ENCODE data around the gene LRRC25. TPM values are rescaled to one million over a fixed set of nuclear protein-coding genes. Genes with fewer than 3 reads are reported as not detected.

The LRRC25 gene
- total RNA-seq, 2 experiments from 2014 or later: 0.12 TPM; not detected in 1

DNA sequence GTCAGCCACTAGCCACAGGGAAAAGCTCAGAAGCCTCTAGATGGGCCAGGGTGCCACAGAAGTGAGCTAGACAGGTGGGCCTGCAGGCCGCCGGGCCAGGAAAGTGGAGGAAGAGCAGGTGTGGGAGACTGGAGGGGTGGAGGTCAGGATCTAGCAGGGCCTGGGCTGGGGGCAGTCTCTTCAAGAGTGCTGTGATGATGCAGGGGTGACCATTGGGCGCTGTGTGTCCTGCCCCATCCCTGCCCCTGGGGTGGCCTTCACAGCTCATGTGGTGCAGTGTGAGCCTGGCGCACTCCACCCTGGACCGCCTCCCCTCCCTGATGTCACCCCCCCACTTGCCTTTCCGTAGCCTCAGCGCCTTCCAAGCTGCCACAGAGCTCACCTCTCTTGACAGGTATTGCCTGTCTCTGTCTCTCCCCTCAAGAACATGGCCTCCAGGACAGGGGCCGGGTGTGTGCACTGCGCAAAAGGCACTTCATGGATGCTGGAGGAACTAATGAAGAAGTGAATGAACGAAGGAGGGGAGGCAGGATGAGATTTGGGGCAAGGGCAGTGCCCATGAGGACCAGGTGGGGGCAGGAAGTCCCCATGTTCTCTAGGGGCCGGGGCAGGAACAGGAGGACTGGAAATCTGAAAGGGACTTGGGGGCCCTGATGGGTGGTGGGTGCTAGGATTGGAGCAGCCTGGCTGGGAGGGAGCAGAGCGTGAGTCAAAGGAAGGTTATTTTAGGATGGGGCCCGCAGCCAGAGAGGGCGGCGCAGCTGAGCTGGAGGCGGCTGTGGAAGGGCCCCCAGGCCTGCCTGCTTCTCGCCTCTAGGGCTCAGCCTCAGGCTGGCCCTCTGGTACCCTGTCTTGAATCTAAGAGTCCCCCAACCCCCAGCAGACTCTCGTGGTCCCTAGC is 28.3 kb upstream of the LRRC25 start:
- Mint-ChIP-seq H3K9me3 (ENCODE audit: low read depth) (no peaks in the 10 kb centered on the region), H3K4me1 (peaks cover 70% of the 10 kb centered on the region), H3K36me3 (peaks cover 9% of the 10 kb centered on the region), H3K27me3 (no peaks in the 10 kb centered on the region), H3K27ac (peak overlapping the region; percentile 43), H3K4me3 (no peak overlapping the region)
- CTCF ChIA-PET: interaction anchor here (1.0 to 17.3 kb wide), 2 partner anchors 12 to 38 kb away, joined by 3 to 278 read pairs; partner anchors contain the start of gene GDF15
- ATAC-seq: no peak
- DNase-seq: no peak

DNA sequence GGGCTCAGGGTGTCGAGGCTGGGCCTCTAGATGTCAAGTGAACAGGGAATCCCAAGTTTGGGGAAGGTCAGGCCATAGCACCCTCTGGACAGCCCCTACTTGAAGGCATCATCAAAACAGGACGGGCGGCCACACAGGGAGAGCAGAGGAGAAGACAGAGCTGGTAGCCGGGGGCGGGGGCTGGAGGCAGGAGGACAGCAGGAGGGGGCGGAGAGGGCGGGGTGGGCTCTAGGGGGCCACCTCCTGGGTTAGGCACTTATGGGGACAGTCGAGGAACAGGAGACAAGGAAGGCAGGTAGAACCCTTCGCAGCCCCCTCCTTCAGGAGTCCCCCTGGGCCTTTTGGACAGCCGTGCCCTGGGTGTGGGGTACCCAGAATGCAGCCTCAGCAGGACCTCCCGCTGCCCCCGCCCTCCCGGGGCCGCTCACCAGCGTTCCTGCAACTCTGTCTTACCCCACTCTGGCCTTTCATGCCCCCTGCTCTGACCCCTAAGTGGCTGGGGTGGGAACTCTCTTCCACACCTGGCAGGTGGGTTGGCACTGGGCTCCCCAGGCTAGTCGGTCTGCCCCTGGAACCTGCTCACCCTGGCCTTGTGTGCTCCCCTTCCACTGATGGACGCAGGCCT is 27.6 kb upstream of the LRRC25 start:
- peaks cover 12% of the 10 kb centered on the region for H3K36me3 Mint-ChIP-seq
- CTCF ChIA-PET: interaction anchor here (17.3 kb wide), 1 partner anchor 37 kb away, joined by 278 read pairs; the partner anchor contains the start of gene GDF15
- H3K4me3 Mint-ChIP-seq: no peak overlapping the region
- DNase-seq (peak; percentile 39), ATAC-seq (no peak)
- no peaks in the 10 kb centered on the region for H3K9me3 Mint-ChIP-seq (ENCODE audit: low read depth)
- no peaks in the 10 kb centered on the region for H3K27me3 Mint-ChIP-seq
- no peak overlapping the region for H3K27ac Mint-ChIP-seq
- peaks cover 71% of the 10 kb centered on the region for H3K4me1 Mint-ChIP-seq

DNA sequence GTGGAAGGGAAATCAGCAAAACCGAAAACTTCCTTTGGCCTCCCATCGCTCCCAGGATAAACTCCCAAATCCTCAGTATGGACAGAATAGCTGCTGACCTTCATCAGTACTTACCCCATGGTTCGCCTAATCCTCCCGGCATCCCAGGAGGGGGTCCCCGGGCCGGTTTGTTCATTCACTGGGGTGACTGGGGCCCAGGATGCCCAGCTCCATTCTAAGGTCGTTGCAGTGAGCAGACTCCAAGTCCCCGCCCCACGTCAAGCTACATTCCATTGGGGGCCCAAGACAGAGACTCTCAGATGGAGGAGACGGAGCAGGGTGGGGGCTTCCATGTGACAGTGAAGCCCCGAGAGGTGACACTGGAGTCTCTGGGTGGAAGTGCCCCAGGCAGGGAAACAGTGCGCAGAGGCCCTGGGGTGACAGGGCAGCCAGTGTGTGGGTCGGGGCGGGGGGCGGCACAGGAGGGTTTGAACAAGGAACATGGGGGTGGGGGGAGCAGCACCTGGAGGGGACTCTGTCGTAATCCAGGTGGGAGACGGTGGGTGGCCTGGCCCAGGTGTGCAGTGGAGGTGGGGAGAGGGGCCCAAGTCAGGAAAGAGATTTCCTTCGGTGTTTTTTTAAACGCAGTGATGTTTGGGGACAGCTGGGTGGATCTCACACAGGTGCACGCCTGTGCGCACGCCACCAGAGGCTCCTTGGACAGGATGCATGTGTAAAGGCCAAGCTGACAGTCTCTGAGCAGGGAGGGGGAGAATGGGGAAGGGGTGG is 26.9 kb upstream of the LRRC25 start:
- ATAC-seq (no peak), DNase-seq (peak; percentile 40)
- Mint-ChIP-seq H3K27ac (peak overlapping the region; percentile 93), H3K36me3 (peaks cover 12% of the 10 kb centered on the region), H3K9me3 (ENCODE audit: low read depth) (no peaks in the 10 kb centered on the region), H3K27me3 (no peaks in the 10 kb centered on the region), H3K4me3 (peak overlapping the region; percentile 97), H3K4me1 (peaks cover 66% of the 10 kb centered on the region)
- CTCF ChIA-PET: interaction anchor here (1.0 to 17.3 kb wide), 6 partner anchors 13 to 96 kb away, joined by 3 to 278 read pairs (median 4); partner anchors contain the start of gene GDF15

DNA sequence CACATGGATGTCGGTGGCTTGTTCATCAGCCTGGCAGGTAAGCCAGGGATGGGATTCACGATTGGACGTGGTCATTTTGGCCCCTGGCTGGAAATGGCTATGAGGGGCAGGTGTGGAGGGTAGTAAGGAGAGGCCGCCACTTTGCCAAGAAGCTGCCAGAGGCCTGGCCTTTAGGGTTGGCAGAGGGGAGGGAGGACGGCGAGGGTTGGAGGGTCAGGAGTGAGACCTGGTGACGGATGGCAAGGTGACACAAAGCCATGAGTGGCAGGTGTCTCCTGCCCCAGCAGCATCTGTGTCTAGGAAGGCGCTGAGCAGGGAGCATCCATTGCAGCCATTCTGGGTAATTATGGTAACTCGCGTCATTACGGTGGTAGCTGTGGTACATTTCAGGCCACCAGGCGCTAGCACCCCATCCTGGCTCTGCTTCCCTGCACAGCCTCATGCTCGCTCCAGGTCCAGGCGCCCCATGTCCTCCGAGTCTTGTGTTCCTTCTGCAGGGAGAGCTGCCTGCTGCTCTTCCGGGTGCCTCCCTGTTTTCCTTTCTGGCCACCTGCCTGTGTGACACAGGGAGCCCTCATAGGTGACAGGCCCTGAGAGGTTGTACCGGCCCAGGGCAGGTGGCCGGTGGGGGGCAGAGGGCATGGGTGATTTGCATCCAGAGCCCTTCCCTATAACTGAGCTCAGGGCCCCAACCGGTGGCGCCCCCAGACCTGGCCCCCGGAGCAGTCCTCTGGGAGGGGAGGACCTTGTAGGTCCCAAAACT is 26.0 kb upstream of the LRRC25 start:
- CTCF ChIA-PET: interaction anchor here (0.6 to 17.3 kb wide), 12 partner anchors 8 to 165 kb away, joined by 3 to 278 read pairs (median 4); partner anchors contain the start of genes GDF15 and REX1BD
- ATAC-seq (no peak), DNase-seq (peak; percentile 45)
- Mint-ChIP-seq H3K4me1 (peaks cover 70% of the 10 kb centered on the region), H3K27me3 (no peaks in the 10 kb centered on the region), H3K4me3 (peak overlapping the region; percentile 97), H3K27ac (peak overlapping the region; percentile 93), H3K36me3 (peaks cover 12% of the 10 kb centered on the region), H3K9me3 (ENCODE audit: low read depth) (no peaks in the 10 kb centered on the region)

DNA sequence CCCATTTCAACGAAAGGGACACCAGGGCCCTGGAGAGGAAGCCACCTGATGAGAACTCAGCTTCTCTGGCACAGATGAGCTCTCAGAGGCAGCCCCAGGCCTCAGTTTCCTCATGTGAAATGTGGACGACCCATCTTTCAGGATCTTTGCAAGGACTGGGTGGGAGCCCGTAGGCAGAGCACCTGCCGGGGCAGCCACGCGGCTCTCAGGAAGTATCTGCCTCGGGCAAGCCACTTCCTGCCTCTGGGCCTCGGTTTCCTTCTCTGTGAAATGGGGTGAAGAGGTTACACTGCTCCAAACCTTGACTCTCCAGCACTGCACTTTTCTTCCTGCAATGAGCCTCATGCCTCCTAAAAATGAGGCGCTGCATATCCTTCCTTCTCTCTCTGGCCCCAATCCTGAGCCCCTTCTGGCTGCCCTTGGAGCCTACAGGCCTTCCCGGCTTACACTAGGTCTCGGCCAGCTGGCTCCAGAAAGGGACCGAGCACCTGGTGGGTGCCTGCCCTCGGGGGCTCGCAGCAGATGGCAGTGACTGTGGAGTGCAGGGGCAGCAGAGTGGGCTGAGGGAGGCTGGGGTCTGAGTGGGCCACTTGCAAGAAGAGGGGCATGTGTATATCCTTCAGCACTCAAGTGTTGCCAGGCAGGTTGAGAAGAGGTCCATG is 25.2 kb upstream of the LRRC25 start:
- CTCF ChIA-PET: interaction anchor here (0.6 to 17.3 kb wide), 13 partner anchors 8 to 166 kb away, joined by 3 to 278 read pairs (median 4); partner anchors contain the start of genes GDF15 and REX1BD
- Mint-ChIP-seq H3K4me1 (peaks cover 74% of the 10 kb centered on the region), H3K9me3 (ENCODE audit: low read depth) (no peaks in the 10 kb centered on the region), H3K36me3 (peaks cover 12% of the 10 kb centered on the region), H3K4me3 (peak overlapping the region; percentile 97), H3K27me3 (peaks cover 3% of the 10 kb centered on the region), H3K27ac (peak overlapping the region; percentile 93)
- ATAC-seq (peak; percentile 13), DNase-seq (peak; percentile 82)

DNA sequence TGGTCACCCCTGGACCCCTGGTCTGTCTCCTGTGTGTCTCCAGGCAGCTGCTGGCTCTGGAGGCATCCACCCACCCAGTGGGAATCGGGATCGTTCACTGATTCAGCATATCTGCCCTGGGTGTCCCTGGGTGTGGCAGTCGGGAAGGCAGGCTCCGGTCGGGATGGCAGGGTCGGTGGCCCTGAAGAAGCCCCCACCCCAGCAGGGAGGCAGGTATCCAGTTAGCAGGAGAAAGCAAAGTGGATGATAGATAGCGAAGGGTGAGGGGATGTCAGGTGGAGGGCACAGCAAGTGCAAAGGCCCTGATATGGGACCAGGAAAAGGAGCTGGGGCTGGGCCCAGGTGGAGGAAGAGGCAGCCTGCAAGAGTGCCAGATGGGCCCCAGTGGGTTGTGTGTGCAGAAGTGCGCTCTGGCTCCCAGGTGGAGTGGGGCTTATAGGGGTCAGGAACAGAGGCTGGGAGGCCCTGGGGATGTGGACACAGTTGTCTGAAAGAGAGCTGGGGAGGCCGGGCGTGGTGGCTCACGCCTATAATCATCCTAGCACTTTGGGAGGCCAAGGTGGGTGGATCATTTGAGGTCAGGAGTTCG is 24.0 kb upstream of the LRRC25 start:
- Mint-ChIP-seq H3K9me3 (ENCODE audit: low read depth) (no peaks in the 10 kb centered on the region), H3K4me1 (peaks cover 79% of the 10 kb centered on the region), H3K36me3 (peaks cover 12% of the 10 kb centered on the region), H3K27ac (peak overlapping the region; percentile 93), H3K4me3 (peak overlapping the region; percentile 97), H3K27me3 (peaks cover 3% of the 10 kb centered on the region)
- DNase-seq (peak; percentile 49), ATAC-seq (no peak)
- CTCF ChIA-PET: interaction anchor here (0.7 to 17.3 kb wide), 13 partner anchors 8 to 167 kb away, joined by 3 to 278 read pairs (median 4); partner anchors contain the start of genes GDF15 and REX1BD

DNA sequence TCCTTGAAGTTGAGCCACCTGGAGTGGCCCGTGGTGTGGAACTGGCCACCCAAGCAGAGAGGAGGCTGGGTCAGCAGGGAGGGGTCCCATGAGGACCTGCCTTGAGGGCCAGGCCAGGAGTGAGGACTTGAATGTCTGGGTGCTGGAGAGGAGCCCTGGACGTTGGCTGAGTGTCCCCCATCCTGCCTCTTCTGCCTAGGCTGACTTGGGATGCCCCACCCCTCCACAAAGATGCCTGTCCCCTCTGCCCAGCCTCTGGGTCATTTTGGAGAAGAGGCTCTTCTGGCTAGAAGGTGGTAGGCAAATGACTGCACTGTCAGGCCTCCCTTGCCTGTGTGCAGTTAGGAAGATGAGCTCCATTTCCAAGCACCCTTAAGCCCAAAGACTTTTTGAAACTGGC is 23.5 kb upstream of the LRRC25 start:
- peak; percentile 43 for DNase-seq
- Mint-ChIP-seq H3K4me3 (peak overlapping the region; percentile 97), H3K27ac (peak overlapping the region; percentile 93), H3K4me1 (peaks cover 81% of the 10 kb centered on the region), H3K9me3 (ENCODE audit: low read depth) (no peaks in the 10 kb centered on the region), H3K36me3 (peaks cover 12% of the 10 kb centered on the region), H3K27me3 (peaks cover 3% of the 10 kb centered on the region)
- ATAC-seq: no peak
- CTCF ChIA-PET: interaction anchor here (1.1 to 17.3 kb wide), 9 partner anchors 8 to 168 kb away, joined by 3 to 278 read pairs (median 6); partner anchors contain the start of genes GDF15, IQCN, JUND and REX1BD

DNA sequence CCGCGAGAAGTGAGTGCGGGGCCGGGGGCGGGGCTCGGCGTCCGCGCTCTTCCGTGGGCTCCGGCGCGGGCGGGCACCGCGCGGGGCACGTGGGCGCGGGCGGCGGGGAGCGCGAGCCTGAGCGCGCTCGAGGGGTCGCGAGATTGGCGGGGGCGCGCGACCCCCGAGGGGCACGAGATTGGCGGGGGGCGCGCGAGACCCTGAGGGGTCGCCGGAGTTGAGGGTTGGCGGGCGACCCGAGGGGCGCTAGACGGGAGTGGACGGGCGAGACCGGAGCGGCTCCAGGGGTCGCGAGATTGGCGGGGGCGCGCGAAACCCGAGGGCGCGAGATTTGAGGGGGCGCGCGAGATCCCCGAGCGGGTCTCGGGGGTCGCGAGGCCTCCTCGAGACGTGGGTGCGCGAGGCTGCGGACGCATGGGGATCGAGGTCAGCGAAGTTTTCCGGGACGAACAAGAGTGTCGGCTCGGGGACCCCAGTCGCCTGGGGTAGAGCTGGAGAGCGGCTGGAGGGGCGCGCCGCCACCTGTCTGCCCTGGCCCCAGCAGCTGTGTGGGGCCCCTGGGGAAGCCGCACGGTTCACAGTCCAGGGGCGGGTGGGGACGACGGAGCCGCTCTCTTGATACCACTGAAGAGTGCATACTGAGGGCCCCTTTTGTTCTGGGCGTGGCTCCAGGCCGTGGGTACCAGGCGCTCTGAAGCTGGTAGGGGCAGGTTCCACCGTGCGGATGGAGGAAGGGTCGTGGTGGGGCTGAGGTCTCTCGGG is 22.5 kb upstream of the LRRC25 start:
- ATAC-seq: peak; percentile 28
- DNase-seq: peak; percentile 81
- peaks cover 12% of the 10 kb centered on the region for H3K36me3 Mint-ChIP-seq
- peak overlapping the region; percentile 93 for H3K27ac Mint-ChIP-seq
- peak overlapping the region; percentile 97 for H3K4me3 Mint-ChIP-seq
- peaks cover 80% of the 10 kb centered on the region for H3K4me1 Mint-ChIP-seq
- H3K27me3 Mint-ChIP-seq: peaks cover 3% of the 10 kb centered on the region
- CTCF ChIA-PET: interaction anchor here (0.9 to 17.3 kb wide), 13 partner anchors 9 to 169 kb away, joined by 3 to 278 read pairs (median 4); partner anchors contain the start of genes GDF15, IQCN, JUND and REX1BD
- H3K9me3 Mint-ChIP-seq (ENCODE audit: low read depth): no peaks in the 10 kb centered on the region

DNA sequence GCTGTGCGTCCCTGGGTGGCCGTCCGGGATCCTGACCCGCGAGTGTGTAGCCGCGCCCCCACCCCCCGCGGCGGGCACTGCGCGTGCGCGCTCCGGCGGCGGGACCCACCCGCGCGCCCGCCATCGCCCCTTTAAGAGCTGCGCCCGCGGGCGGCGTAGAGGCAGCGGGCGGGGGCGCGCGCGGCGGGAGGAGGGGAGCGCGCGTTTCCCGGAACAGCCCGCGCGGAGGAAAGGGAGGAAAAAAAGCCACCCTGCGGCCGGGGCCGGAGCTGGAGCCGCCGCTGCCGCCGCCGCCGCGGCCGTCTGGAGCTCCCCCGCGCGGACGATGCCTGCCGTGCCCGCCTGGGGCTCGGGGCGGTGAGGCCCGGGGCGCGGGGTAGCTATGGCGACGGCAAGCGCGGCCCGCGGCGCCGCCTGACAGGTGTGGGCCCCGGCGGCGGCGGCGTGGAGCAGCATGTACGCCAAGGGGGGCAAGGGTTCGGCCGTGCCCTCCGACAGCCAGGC is 21.8 kb upstream of the LRRC25 start, which contains the start of gene SSBP4:
Gene SSBP4, plus strand, starts transcription at position 204 of the 504 bp plus-strand sequence. Its CDS starts 251 bp downstream, at position 455.
- DNase-seq: peak; percentile 79
- Mint-ChIP-seq H3K27ac (peak within 1 kb of the TSS; percentile 93), H3K36me3 (peaks cover 12% of the 10 kb centered on the region)

DNA sequence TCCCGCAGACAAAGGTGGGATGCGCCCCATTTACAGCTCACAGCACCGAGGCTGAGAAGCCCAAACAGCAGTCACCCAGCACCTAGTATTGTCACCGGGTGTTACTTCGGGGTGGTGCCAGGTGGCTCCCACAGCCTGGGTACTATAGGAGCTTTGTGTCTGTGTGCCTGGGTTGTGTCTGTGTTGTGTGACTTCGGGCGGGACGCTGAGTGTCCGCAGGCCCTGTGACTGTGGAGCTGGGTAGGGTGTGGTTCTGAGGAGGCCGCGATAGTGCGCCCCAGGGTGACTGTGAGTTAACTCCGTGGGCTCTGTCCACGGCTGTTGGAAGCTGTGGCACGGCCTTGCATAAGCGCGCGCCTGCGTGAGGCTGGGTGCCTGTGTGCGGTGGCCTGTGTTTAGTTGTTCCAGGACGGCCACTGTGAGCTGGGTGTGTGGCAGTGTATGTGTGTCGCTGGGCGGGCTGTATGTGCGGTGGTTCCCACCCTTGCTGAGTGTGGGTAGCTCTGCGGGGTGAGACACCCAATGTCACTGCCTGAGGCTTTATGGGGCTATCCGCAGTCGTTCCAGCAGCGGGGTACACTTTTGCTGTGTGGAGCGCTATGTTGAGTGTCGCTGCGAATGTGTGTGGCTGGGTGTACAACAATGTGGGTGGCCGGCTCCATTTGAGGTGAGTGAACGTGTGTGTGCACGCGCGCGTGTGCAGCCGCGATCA is 21.2 kb upstream of the LRRC25 start:
- Mint-ChIP-seq H3K27me3 (peaks cover 3% of the 10 kb centered on the region), H3K36me3 (peaks cover 12% of the 10 kb centered on the region), H3K9me3 (ENCODE audit: low read depth) (no peaks in the 10 kb centered on the region), H3K4me1 (peaks cover 79% of the 10 kb centered on the region), H3K27ac (peak overlapping the region; percentile 89), H3K4me3 (peak overlapping the region; percentile 97)
- ATAC-seq: peak; percentile 24
- CTCF ChIA-PET: interaction anchor here (0.5 to 17.3 kb wide), 16 partner anchors 8 to 214 kb away, joined by 3 to 278 read pairs (median 4); partner anchors contain the start of genes GDF15, IQCN, JUND and PGPEP1
- DNase-seq: peak; percentile 76

More for the DNA sequence above, 21.8 kb upstream of the LRRC25 start, which contains the start of gene SSBP4:
- peak within 1 kb of the TSS; percentile 97 for H3K4me3 Mint-ChIP-seq
- H3K9me3 Mint-ChIP-seq (ENCODE audit: low read depth): no peaks in the 10 kb centered on the region
- H3K4me1 Mint-ChIP-seq: peaks cover 81% of the 10 kb centered on the region
- CTCF ChIA-PET: interaction anchor here (0.9 to 17.3 kb wide), 14 partner anchors 9 to 214 kb away, joined by 3 to 278 read pairs (median 4); partner anchors contain the start of genes GDF15, IQCN, JUND and PGPEP1
- H3K27me3 Mint-ChIP-seq: peaks cover 3% of the 10 kb centered on the region
- peak; percentile 31 for ATAC-seq

All from activated CD8-positive, alpha-beta memory T cell treated with anti-CD3 and anti-CD28 coated beads, Interleukin-2, amount 10 ng/mL, durations not matched to agents 7 days and 5 days (primary cell).